CD4-positive, alpha-beta T cell treated with Interferon gamma for 1 hour (primary cell): ENCODE measurements around the gene COX8A.

Experiments used
- DNase-seq: peaks from one replicate; pipeline ENCODE4 v3.0.0-alpha.2; 2020

The COX8A gene

GRCh38 chr11:64022125-64022784 is 47.8 kb downstream of the COX8A start:
- DNase-seq, result no peak

- no peak for DNase-seq
Observed at GRCh38 chr11:64023712-64024710, 49.6 kb downstream of the COX8A start.

DNA sequence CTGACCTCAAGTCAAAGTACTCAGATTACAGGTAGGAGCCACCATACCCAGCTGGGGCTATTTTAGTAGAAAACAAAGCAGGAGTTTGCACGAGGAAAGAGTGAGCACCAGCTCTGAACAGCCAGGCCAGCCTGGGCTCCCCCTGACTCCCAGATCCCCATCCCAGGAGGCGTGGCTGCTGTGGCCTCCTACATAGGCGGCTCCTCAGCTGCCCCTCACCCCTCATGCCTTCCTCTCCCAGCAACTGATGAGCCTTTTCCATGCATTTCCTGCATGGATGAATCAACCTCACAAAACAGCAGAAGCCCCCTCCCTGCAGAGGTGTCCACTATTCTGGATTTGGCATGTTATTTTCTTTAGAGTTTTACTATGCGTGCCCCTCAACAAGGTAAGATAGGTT is 50.8 kb downstream of the COX8A start:
- no peak for DNase-seq
